IMR-90 (cell line): ENCODE measurements around the gene MRPS9. TPM values are rescaled to one million over a fixed set of nuclear protein-coding genes. Genes with fewer than 3 reads are reported as not detected.

ENCODE experiments used
- ATAC-seq: fragments of 200-7000 bp; cut with Tn5 transposase; 2 replicates; pipeline ENCODE4 v1.9.1; 2020; ENCODE audit warnings: low read depth, mild to moderate bottlenecking, moderate library complexity
- BruUV-seq: library from RNA; stranded (reverse); fragments of 400-500 nt; replicated peaks from 2 replicates; lab custom pipeline; 2021; lab: Mats Ljungman, UMichigan
- CTCF ChIA-PET: fragments of 300-600 bp; formaldehyde crosslinking; extraction: SDS; loops from one replicate; lab custom pipeline; 2021; ENCODE audit warnings: antibody characterized with exemption; lab: Yijun Ruan, JAX
- POLR2A ChIA-PET: fragments of 300-600 bp; sonication (Branson Sonifier 250); formaldehyde crosslinking; loops from one replicate; lab custom pipeline; 2022; ENCODE audit warnings: antibody characterized with exemption; ENCODE audit not compliant: unreplicated experiment; lab: Charles Lee
- DNase-seq: peaks from one replicate; pipeline ENCODE4 v3.0.0; 2013
- H2AFZ ChIP-seq: replicated peaks from 2 replicates; pipeline ENCODE3; 2013; ENCODE audit warnings: low read length, mild to moderate bottlenecking; ENCODE audit not compliant: poor library complexity
- H2AK5ac ChIP-seq: 2 replicates; pipeline ENCODE4 v1.6.1; 2013; ENCODE audit warnings: low read depth, low read length, inconsistent platforms
- H2AK9ac ChIP-seq: replicated peaks from 2 replicates; pipeline ENCODE3; 2013; ENCODE audit warnings: mild to moderate bottlenecking, low read depth, low read length, moderate library complexity; ENCODE audit not compliant: poor library complexity
- H2BK120ac ChIP-seq: 2 replicates; pipeline ENCODE4 v1.6.1; 2013; ENCODE audit warnings: low read depth, low read length, inconsistent platforms
- H2BK15ac ChIP-seq: 3 replicates; pipeline ENCODE4 v1.6.1; 2013; ENCODE audit warnings: low read depth, low read length, inconsistent platforms
- H2BK20ac ChIP-seq: 2 replicates; pipeline ENCODE4 v1.6.1; 2013; ENCODE audit warnings: low read depth, mild to moderate bottlenecking, inconsistent platforms, low read length, moderate library complexity
- H2BK5ac ChIP-seq: 2 replicates; pipeline ENCODE4 v1.6.1; 2013; ENCODE audit warnings: mild to moderate bottlenecking, low read depth, low read length, inconsistent platforms; ENCODE audit not compliant: poor library complexity, severe bottlenecking
- H3K14ac ChIP-seq: replicated peaks from 2 replicates; pipeline ENCODE4 v1.6.1; 2013; ENCODE audit warnings: low read depth, low read length, inconsistent platforms
- H3K18ac ChIP-seq: 2 replicates; pipeline ENCODE4 v1.6.1; 2013; ENCODE audit warnings: low read depth, low read length, control low read depth
- H3K23ac ChIP-seq: 2 replicates; pipeline ENCODE4 v1.6.1; 2013; ENCODE audit warnings: low read depth, low read length, inconsistent platforms
- H3K27ac ChIP-seq: 2 replicates; pipeline ENCODE4 v1.5.1; 2013; ENCODE audit warnings: mild to moderate bottlenecking, control low read depth, low read length; ENCODE audit not compliant: insufficient read depth
- H3K27me3 ChIP-seq: 2 replicates; pipeline ENCODE4 v1.6.1; 2013; ENCODE audit warnings: low read length; ENCODE audit not compliant: control insufficient read depth, insufficient read depth
- H3K36me3 ChIP-seq: 2 replicates; pipeline ENCODE4 v1.6.1; 2013; ENCODE audit warnings: low read length, mixed read lengths; ENCODE audit not compliant: control insufficient read depth, insufficient read depth
- H3K4ac ChIP-seq: 2 replicates; pipeline ENCODE4 v1.6.1; 2013; ENCODE audit warnings: low read depth, low read length, inconsistent platforms
- H3K4me1 ChIP-seq: 2 replicates; pipeline ENCODE4 v1.6.1; 2013; ENCODE audit warnings: low read length, mixed read lengths; ENCODE audit not compliant: control insufficient read depth, insufficient read depth
- H3K4me2 ChIP-seq: 2 replicates; pipeline ENCODE4 v1.6.1; 2013; ENCODE audit warnings: low read depth, mild to moderate bottlenecking, control low read depth, low read length, moderate library complexity
- H3K4me3 ChIP-seq: 2 replicates; pipeline ENCODE4 v1.5.1; 2013; ENCODE audit warnings: low read depth, mild to moderate bottlenecking, control low read depth, low read length, moderate library complexity; ENCODE audit not compliant: insufficient read depth
- H3K56ac ChIP-seq: 2 replicates; pipeline ENCODE4 v1.6.1; 2013; ENCODE audit warnings: low read length, inconsistent platforms; ENCODE audit not compliant: insufficient read depth; ENCODE audit errors: extremely low read depth
- H3K79me1 ChIP-seq, 2 experiments: 2 replicates each; pipeline ENCODE4 v1.6.1; 2013; ENCODE audit warnings: low read length in 2 of 2, inconsistent platforms in 1 of 2, low read depth in 1 of 2
- H3K9ac ChIP-seq: 2 replicates; pipeline ENCODE4 v1.6.1; 2013; ENCODE audit warnings: low read depth, low read length, control low read depth
- H3K9me1 ChIP-seq: 2 replicates; pipeline ENCODE4 v1.6.1; 2013; ENCODE audit warnings: low read length, inconsistent platforms; ENCODE audit not compliant: insufficient read depth
- H3K9me3 ChIP-seq: 2 replicates; pipeline ENCODE4 v1.6.1; 2013; ENCODE audit warnings: low read length; ENCODE audit not compliant: control insufficient read depth, insufficient read depth
- H4K20me1 ChIP-seq: 2 replicates; pipeline ENCODE4 v1.6.1; 2013; ENCODE audit warnings: low read length, inconsistent platforms; ENCODE audit not compliant: insufficient read depth
- H4K5ac ChIP-seq: 2 replicates; pipeline ENCODE4 v1.6.1; 2013; ENCODE audit warnings: mild to moderate bottlenecking, low read depth, low read length, control low read depth
- H4K8ac ChIP-seq, 2 experiments: 2 replicates each; pipeline ENCODE4 v1.6.1; 2013; ENCODE audit warnings: low read depth in 2 of 2, low read length in 2 of 2, control low read depth in 1 of 2, inconsistent platforms in 1 of 2
- H4K91ac ChIP-seq: 2 replicates; pipeline ENCODE4 v1.6.1; 2013; ENCODE audit warnings: low read depth, low read length, inconsistent platforms; ENCODE audit not compliant: insufficient read depth
- CHD1 ChIP-seq: IDR thresholded peaks from 2 replicates; pipeline ENCODE4 v1.6.1; 2012; ENCODE audit warnings: low read depth, low read length, improper control_type of control experiment
- MAFK ChIP-seq: IDR thresholded peaks from 2 replicates; pipeline ENCODE4 v1.6.1; 2012; ENCODE audit warnings: low read depth, low read length, improper control_type of control experiment
- MXI1 ChIP-seq: IDR thresholded peaks from 2 replicates; pipeline ENCODE4 v1.6.1; 2012; ENCODE audit warnings: low read depth, mild to moderate bottlenecking, low read length, moderate library complexity, borderline replicate concordance
- POLR2A ChIP-seq: IDR thresholded peaks from 2 replicates; pipeline ENCODE4 v1.6.1; 2012; ENCODE audit warnings: mild to moderate bottlenecking, low read depth, low read length
- RAD21 ChIP-seq: IDR thresholded peaks from 2 replicates; pipeline ENCODE4 v1.6.1; 2012; ENCODE audit warnings: low read length, improper control_type of control experiment
- RFX5 ChIP-seq: IDR thresholded peaks from 2 replicates; pipeline ENCODE4 v1.8.0; 2012; ENCODE audit warnings: low read depth, mild to moderate bottlenecking, low read length, moderate library complexity
- SMC3 ChIP-seq: fragments of 150-350 bp; IDR thresholded peaks from 2 replicates; pipeline ENCODE4 v1.6.1; 2016; ENCODE audit warnings: low read depth, mild to moderate bottlenecking, antibody characterized with exemption, low read length, moderate library complexity
- WGBS, 2 experiments: methylation state at CpG; one replicate each; pipeline versions ENCODE4 v1.1.5 to v1.1.7; 2013; ENCODE audit warnings: missing lambda C conversion rate in 2 of 2; ENCODE audit not compliant: insufficient read length in 1 of 2; ENCODE audit errors: extremely low coverage in 2 of 2; 5-methylcytosine and 5-hydroxymethylcytosine counted together
- dilution Hi-C: fragments of 300-500 bp; cut with HindIII; formaldehyde crosslinking; loops from one replicate; pipeline ENCODE4 v1.14.3; 2018; ENCODE audit warnings: low sequenced_read_pairs; ENCODE audit not compliant: unreplicated experiment
- in situ Hi-C: fragments of 300-500 bp; cut with MboI; formaldehyde crosslinking; loops from 3 replicates; pipeline ENCODE4 v1.14.3; 2019; ENCODE audit warnings: low sequenced_read_pairs, inconsistent platforms, mixed read lengths
- intact Hi-C: fragments of 100-400 bp; cut with micrococcal nuclease; formaldehyde crosslinking; loops from 2 replicates; pipeline ENCODE4 v1.10.0; 2022
- polyA plus RNA-seq, 3 experiments: library from polyadenylated mRNA; depleted of rRNA; stranded (reverse); fragments of >200 nt; gene quantifications; 2 replicates each; pipeline ENCODE4 v1.2.3, GENCODE V29; 2012; ENCODE audit warnings: low replicate concordance in 1 of 3
- total RNA-seq: library from RNA; depleted of rRNA; stranded (reverse); fragments of >200 nt; gene quantifications from 2 replicates; pipeline ENCODE4 v1.2.3, GENCODE V29; 2012
- TF ChIP-seq, protein P1 (sequence below): fragments of 150-350 bp; IDR thresholded peaks from 2 replicates; pipeline ENCODE4 v1.6.1; 2017; ENCODE audit warnings: mild to moderate bottlenecking, antibody characterized with exemption, low read length, low read depth
- TF ChIP-seq, protein P2 (sequence below): fragments of 150-350 bp; IDR thresholded peaks from 2 replicates; pipeline ENCODE4 v1.6.1; 2016; ENCODE audit warnings: low read depth, mild to moderate bottlenecking, low read length, moderate library complexity, borderline replicate concordance
- TF ChIP-seq, protein P3 (sequence below): conservative IDR thresholded peaks from 2 replicates; pipeline ENCODE4 v1.5.1; 2012; ENCODE audit warnings: mild to moderate bottlenecking, low read depth, low read length, improper control_type of control experiment

Gene MRPS9
- total and polyA plus RNA-seq, 2 of the 4 experiments (the other 2 are of a cell fraction), result 20.6 to 27.7 TPM

DNA sequence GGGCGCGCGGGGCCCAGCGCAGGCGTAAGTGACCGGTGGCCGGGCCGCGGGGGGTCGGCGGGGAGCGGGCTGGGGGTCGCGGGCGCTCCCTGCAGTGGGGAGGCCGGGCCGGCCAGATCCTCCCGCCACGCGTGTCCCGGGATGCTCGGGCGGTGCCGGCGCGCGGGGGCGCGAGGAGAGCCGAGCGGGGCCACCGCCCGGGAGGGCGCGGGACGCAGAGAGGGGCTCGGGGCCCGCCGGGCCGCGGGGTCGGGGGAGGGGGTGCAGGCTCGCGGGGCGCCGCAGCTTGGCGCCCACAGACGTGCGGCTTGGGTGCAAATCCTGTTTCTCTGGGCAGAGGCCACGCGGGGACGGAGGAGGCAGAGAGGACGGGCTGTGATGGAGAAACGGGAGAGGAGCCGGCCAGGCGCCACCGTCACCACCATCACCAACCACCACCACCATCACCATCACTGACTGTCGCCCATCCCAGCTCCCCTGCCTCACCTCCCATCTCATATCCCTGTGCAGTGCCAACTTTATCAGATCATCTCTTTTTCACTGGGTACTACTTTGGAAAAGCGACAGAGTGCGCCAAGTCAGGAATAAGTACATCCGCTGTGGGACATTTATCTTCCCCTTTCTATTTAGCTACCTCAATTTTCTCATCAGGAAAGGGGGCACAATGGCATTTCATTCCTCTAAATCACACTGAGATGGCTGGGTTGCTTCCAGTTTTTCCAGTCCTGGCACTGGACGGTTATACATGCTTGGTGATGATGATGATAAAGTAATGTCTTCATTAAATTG is 106.5 kb downstream of the MRPS9 start:
- H4K8ac ChIP-seq, result no peak overlapping the region
- no peak overlapping the region for H3K56ac ChIP-seq
- no peak overlapping the region for H3K18ac ChIP-seq
- intact Hi-C loops (no loop called here), dilution Hi-C loops (no loop called here), in situ Hi-C loops (no loop called here)
- H3K9ac ChIP-seq, result no peak overlapping the region
- no peak overlapping the region for H4K91ac ChIP-seq
- no peaks in the 10 kb centered on the region; the same call in 1 of the 2 replicates for H3K9me1 ChIP-seq
- peak; percentile 24; the same call in 1 of the 2 replicates for ATAC-seq
- TF ChIP-seq, protein P1, sequence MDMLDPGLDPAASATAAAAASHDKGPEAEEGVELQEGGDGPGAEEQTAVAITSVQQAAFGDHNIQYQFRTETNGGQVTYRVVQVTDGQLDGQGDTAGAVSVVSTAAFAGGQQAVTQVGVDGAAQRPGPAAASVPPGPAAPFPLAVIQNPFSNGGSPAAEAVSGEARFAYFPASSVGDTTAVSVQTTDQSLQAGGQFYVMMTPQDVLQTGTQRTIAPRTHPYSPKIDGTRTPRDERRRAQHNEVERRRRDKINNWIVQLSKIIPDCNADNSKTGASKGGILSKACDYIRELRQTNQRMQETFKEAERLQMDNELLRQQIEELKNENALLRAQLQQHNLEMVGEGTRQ, result no peak
- TF ChIP-seq, protein P2, sequence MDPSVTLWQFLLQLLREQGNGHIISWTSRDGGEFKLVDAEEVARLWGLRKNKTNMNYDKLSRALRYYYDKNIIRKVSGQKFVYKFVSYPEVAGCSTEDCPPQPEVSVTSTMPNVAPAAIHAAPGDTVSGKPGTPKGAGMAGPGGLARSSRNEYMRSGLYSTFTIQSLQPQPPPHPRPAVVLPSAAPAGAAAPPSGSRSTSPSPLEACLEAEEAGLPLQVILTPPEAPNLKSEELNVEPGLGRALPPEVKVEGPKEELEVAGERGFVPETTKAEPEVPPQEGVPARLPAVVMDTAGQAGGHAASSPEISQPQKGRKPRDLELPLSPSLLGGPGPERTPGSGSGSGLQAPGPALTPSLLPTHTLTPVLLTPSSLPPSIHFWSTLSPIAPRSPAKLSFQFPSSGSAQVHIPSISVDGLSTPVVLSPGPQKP, result no peak
- TF ChIP-seq RAD21 (no peak), SMC3 (no peak), CHD1 (no peak), POLR2A (no peak), MXI1 (no peak), MAFK (no peak), RFX5 (no peak)
- TF ChIP-seq, protein P3, sequence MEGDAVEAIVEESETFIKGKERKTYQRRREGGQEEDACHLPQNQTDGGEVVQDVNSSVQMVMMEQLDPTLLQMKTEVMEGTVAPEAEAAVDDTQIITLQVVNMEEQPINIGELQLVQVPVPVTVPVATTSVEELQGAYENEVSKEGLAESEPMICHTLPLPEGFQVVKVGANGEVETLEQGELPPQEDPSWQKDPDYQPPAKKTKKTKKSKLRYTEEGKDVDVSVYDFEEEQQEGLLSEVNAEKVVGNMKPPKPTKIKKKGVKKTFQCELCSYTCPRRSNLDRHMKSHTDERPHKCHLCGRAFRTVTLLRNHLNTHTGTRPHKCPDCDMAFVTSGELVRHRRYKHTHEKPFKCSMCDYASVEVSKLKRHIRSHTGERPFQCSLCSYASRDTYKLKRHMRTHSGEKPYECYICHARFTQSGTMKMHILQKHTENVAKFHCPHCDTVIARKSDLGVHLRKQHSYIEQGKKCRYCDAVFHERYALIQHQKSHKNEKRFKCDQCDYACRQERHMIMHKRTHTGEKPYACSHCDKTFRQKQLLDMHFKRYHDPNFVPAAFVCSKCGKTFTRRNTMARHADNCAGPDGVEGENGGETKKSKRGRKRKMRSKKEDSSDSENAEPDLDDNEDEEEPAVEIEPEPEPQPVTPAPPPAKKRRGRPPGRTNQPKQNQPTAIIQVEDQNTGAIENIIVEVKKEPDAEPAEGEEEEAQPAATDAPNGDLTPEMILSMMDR, result no peak
- peaks cover 35% of the 10 kb centered on the region for H3K27me3 ChIP-seq
- no peak overlapping the region for H2AK9ac ChIP-seq
- peak overlapping the region; percentile 13; the same call in 1 of the 2 replicates for H3K4me3 ChIP-seq
- H2BK15ac ChIP-seq, result no peak overlapping the region
- H3K36me3 ChIP-seq, result no peaks in the 10 kb centered on the region
- H3K9me3 ChIP-seq, result no peaks in the 10 kb centered on the region
- no peaks in the 10 kb centered on the region for H3K4me1 ChIP-seq
- no peak overlapping the region for H3K14ac ChIP-seq
- H3K4me2 ChIP-seq, result peak overlapping the region; percentile 42; the same call in 1 of the 2 replicates
- H2BK5ac ChIP-seq, result no peak overlapping the region
- H3K27ac ChIP-seq, result no peak overlapping the region
- no peak overlapping the region for H4K5ac ChIP-seq
- POLR2A ChIA-PET, result no interaction called here
- no peak for DNase-seq
- 13% methylated on average over 6 of the region's 62 CpGs; no CpG with 5 or more reads in 1 of the 2 experiments for WGBS, 2 experiments
- BruUV-seq, result no TSS peak
- no peak overlapping the region for H3K4ac ChIP-seq
- H2AFZ ChIP-seq, result peak overlapping the region; percentile 9
- CTCF ChIA-PET, result interaction anchor here (0.6 kb wide), 1 partner anchor 146 kb away, joined by 3 read pairs; no protein-coding TSS in a partner anchor
- H2BK20ac ChIP-seq, result no peak overlapping the region
- H3K23ac ChIP-seq, result no peak overlapping the region
- H3K79me1 ChIP-seq, result no peaks in the 10 kb centered on the region
- no peak overlapping the region for H2AK5ac ChIP-seq
- no peak overlapping the region for H2BK120ac ChIP-seq
- H4K20me1 ChIP-seq, result no peaks in the 10 kb centered on the region
